Stimulated activated CD8-positive, alpha-beta memory T cell treated with anti-CD3 and anti-CD28 coated beads, Interleukin-15, amount 100 ng/mL, for 24 hours (primary cell): ENCODE results near the gene SLC6A18.

Source experiments
- DNase-seq: peaks from one replicate; pipeline ENCODE4 v3.0.0-alpha.2; 2020; ENCODE audit warnings: low read depth

SLC6A18 gene

GRCh38 chr5:1202798-1203185 is 22.4 kb upstream of the SLC6A18 start:
- no peak for DNase-seq

- no peak for DNase-seq
These were observed 21.7 kb upstream of the SLC6A18 start for GRCh38 chr5:1203311-1203967.

- DNase-seq = no peak
These were observed 21.1 kb upstream of the SLC6A18 start for GRCh38 chr5:1203968-1204692.

GRCh38 chr5:1204693-1205242 is 20.4 kb upstream of the SLC6A18 start:
- no peak for DNase-seq

GRCh38 chr5:1205255-1206180 is 19.7 kb upstream of the SLC6A18 start:
- DNase-seq = no peak

GRCh38 chr5:1206521-1207412 is 18.4 kb upstream of the SLC6A18 start:
- no peak for DNase-seq

- DNase-seq = no peak
These were observed 17.6 kb upstream of the SLC6A18 start for GRCh38 chr5:1207555-1207954.

GRCh38 chr5:1208221-1208742 is 16.9 kb upstream of the SLC6A18 start:
- DNase-seq = no peak

- DNase-seq = no peak
These were observed 16.3 kb upstream of the SLC6A18 start for GRCh38 chr5:1208743-1209488.

GRCh38 chr5:1209489-1209852 is 15.7 kb upstream of the SLC6A18 start:
- no peak for DNase-seq

GRCh38 chr5:1209896-1210776 is 15.0 kb upstream of the SLC6A18 start:
- no peak for DNase-seq

GRCh38 chr5:1210832-1211251 is 14.3 kb upstream of the SLC6A18 start:
- no peak for DNase-seq

GRCh38 chr5:1211701-1212100 is 13.5 kb upstream of the SLC6A18 start:
- no peak for DNase-seq

GRCh38 chr5:1212271-1212670 is 12.9 kb upstream of the SLC6A18 start:
- no peak for DNase-seq

GRCh38 chr5:1212881-1213280 is 12.3 kb upstream of the SLC6A18 start:
- DNase-seq = no peak

- DNase-seq = no peak
These were observed 11.5 kb upstream of the SLC6A18 start for GRCh38 chr5:1213508-1214162.

GRCh38 chr5:1214163-1214935 is 10.8 kb upstream of the SLC6A18 start:
- no peak for DNase-seq

- DNase-seq = no peak
These were observed 10.3 kb upstream of the SLC6A18 start for GRCh38 chr5:1214936-1215220.
